Fibroblast of lung (primary cell): ENCODE measurements around the gene INSR. TPM values are rescaled to one million over a fixed set of nuclear protein-coding genes. Genes with fewer than 3 reads are reported as not detected.

Experiments
- DNase-seq, 2 donors: peaks; one replicate each; pipeline versions ENCODE4 v3.0.0 to v3.0.0-alpha.2; 2010; ENCODE audit warnings: low read depth in 2 of 2
- H2AFZ ChIP-seq: 2 replicates; pipeline ENCODE4 v1.5.1; 2012; ENCODE audit warnings: low read length, control low read depth, inconsistent platforms
- H3K27ac ChIP-seq: 2 replicates; pipeline ENCODE4 v1.5.1; 2011; ENCODE audit warnings: low read length, control low read depth; ENCODE audit not compliant: insufficient read depth
- H3K27me3 ChIP-seq: 2 replicates; pipeline ENCODE4 v1.5.1; 2011; ENCODE audit warnings: mild to moderate bottlenecking, low read length; ENCODE audit not compliant: control insufficient read depth, insufficient read depth
- H3K36me3 ChIP-seq: 2 replicates; pipeline ENCODE4 v1.5.1; 2011; ENCODE audit warnings: low read length; ENCODE audit not compliant: control insufficient read depth, insufficient read depth
- H3K4me1 ChIP-seq: 2 replicates; pipeline ENCODE4 v1.5.1; 2011; ENCODE audit warnings: low read length; ENCODE audit not compliant: control insufficient read depth, insufficient read depth; ENCODE audit errors: extremely low read depth
- H3K4me2 ChIP-seq: 2 replicates; pipeline ENCODE4 v1.5.1; 2011; ENCODE audit warnings: low read length, control low read depth; ENCODE audit not compliant: insufficient read depth; ENCODE audit errors: extremely low read depth
- H3K4me3 ChIP-seq, 4 experiments: fragments of 200-600 bp in 1 of 4; sonication (generic) in 1 of 4; replicated peaks in 1 of 4; 2 replicates each; pipeline ENCODE4 v1.5.1; 2011 to 2016; ENCODE audit warnings: low read length in 4 of 4, low read depth in 3 of 4, mild to moderate bottlenecking in 3 of 4, control low read depth in 2 of 4, inconsistent platforms in 1 of 4, mixed read lengths in 1 of 4; ENCODE audit not compliant: insufficient read depth in 1 of 4; ENCODE audit errors: control extremely low read depth in 1 of 4
- H3K79me2 ChIP-seq: 2 replicates; pipeline ENCODE4 v1.5.1; 2012; ENCODE audit warnings: mild to moderate bottlenecking, low read length, inconsistent platforms; ENCODE audit not compliant: control insufficient read depth, insufficient read depth
- H3K9ac ChIP-seq: 2 replicates; pipeline ENCODE4 v1.5.1; 2011; ENCODE audit warnings: mild to moderate bottlenecking, low read length, control low read depth; ENCODE audit not compliant: insufficient read depth
- H3K9me3 ChIP-seq: 2 replicates; pipeline ENCODE4 v1.5.1; 2012; ENCODE audit warnings: low read depth, low read length; ENCODE audit not compliant: control insufficient read depth, insufficient read depth
- H4K20me1 ChIP-seq: 2 replicates; pipeline ENCODE4 v1.5.1; 2011; ENCODE audit warnings: low read length; ENCODE audit not compliant: control insufficient read depth, insufficient read depth; ENCODE audit errors: extremely low read depth
- CTCF ChIP-seq, 2 donors: IDR thresholded peaks in 1 of 2; conservative IDR thresholded peaks in 1 of 2; 1 replicate in 1 of 2; 2 replicates in 1 of 2; pipeline ENCODE4 v1.5.1; 2011 to 2012; ENCODE audit warnings: low read length in 2 of 2, control low read depth in 1 of 2, inconsistent platforms in 1 of 2, low read depth in 1 of 2, mild to moderate bottlenecking in 1 of 2
- EZH2 ChIP-seq: IDR thresholded peaks from 2 replicates; pipeline ENCODE4 v1.5.1; 2012; ENCODE audit warnings: low read length, control low read depth, mild to moderate bottlenecking; ENCODE audit errors: missing control alignments
- polyA plus RNA-seq, 2 donors: library from polyadenylated mRNA; depleted of rRNA in 1 of 2; stranded (reverse) in 1 of 2; unstranded in 1 of 2; fragments of >200 nt; gene quantifications; 2 replicates each; pipeline ENCODE4 v1.2.1, GENCODE V29; 2011 to 2012; ENCODE audit warnings: missing spikeins in 1 of 2
- total RNA-seq: library from RNA; depleted of rRNA; stranded (reverse); fragments of >200 nt; gene quantifications from 2 replicates; pipeline ENCODE4 v1.2.1, GENCODE V29; 2014

The INSR gene
- total and polyA plus RNA-seq, 2 donors (not counting 1 experiment from before 2014, with no cell fraction given) = 3.7 to 23.9 TPM

GRCh38 chr19:7216373-7216902 lies 77.8 kb downstream of the INSR start:
- H3K27me3 ChIP-seq = no peaks in the 10 kb centered on the region
- no peaks in the 10 kb centered on the region for H4K20me1 ChIP-seq
- no peaks in the 10 kb centered on the region for H3K4me1 ChIP-seq
- no peak overlapping the region for H3K9ac ChIP-seq
- no peak overlapping the region for H2AFZ ChIP-seq
- H3K4me2 ChIP-seq = no peak overlapping the region
- no peaks in the 10 kb centered on the region for H3K79me2 ChIP-seq
- no peak overlapping the region for H3K4me3 ChIP-seq
- DNase-seq = no peak
- no peak overlapping the region for H3K27ac ChIP-seq
- no peak for TF ChIP-seq EZH2
- TF ChIP-seq CTCF (conservative IDR thresholded peaks at IDR 0.05 in 1 of 2, IDR thresholded peaks at IDR 0.05 in 1 of 2; ENCODE audit: low read depth in 1 of 2, low read length in 2 of 2) = no peak
- H3K9me3 ChIP-seq = no peaks in the 10 kb centered on the region
- H3K36me3 ChIP-seq = no peaks in the 10 kb centered on the region

- Histone ChIP-seq H3K27me3 (no peaks in the 10 kb centered on the region), H3K4me2 (no peak overlapping the region), H3K4me3 (no peak overlapping the region), H3K4me1 (no peaks in the 10 kb centered on the region), H3K9ac (no peak overlapping the region), H3K27ac (no peak overlapping the region), H3K79me2 (no peaks in the 10 kb centered on the region), H2AFZ (no peak overlapping the region), H3K36me3 (no peaks in the 10 kb centered on the region), H4K20me1 (no peaks in the 10 kb centered on the region), H3K9me3 (no peaks in the 10 kb centered on the region)
- DNase-seq = no peak
- TF ChIP-seq CTCF (conservative IDR thresholded peaks at IDR 0.05 in 1 of 2, IDR thresholded peaks at IDR 0.05 in 1 of 2; ENCODE audit: low read depth in 1 of 2, low read length in 2 of 2) (no peak), EZH2 (no peak)
Measured at GRCh38 chr19:7215176-7215575, 79.0 kb downstream of the INSR start.

- Histone ChIP-seq H3K9me3 (no peaks in the 10 kb centered on the region), H3K9ac (no peak overlapping the region), H2AFZ (no peak overlapping the region), H3K4me1 (no peaks in the 10 kb centered on the region), H3K27me3 (no peaks in the 10 kb centered on the region), H3K36me3 (no peaks in the 10 kb centered on the region), H4K20me1 (no peaks in the 10 kb centered on the region), H3K4me2 (no peak overlapping the region), H3K27ac (no peak overlapping the region), H3K79me2 (no peaks in the 10 kb centered on the region), H3K4me3 (no peak overlapping the region)
- TF ChIP-seq CTCF (conservative IDR thresholded peaks at IDR 0.05 in 1 of 2, IDR thresholded peaks at IDR 0.05 in 1 of 2; ENCODE audit: low read depth in 1 of 2, low read length in 2 of 2) (no peak), EZH2 (no peak)
- DNase-seq = no peak
Measured at GRCh38 chr19:7214324-7215089, 79.7 kb downstream of the INSR start.
